GM18909 (cell line): Measurements from ENCODE around the gene POLN.

Source experiments
- ATAC-seq: cut with Tn5 transposase; IDR thresholded peaks from one replicate; pipeline ENCODE4 v1.9.1; 2021; ENCODE audit warnings: mild to moderate bottlenecking; ENCODE audit not compliant: unreplicated experiment, poor library complexity

Gene POLN

GRCh38 chr4:2064276-2064991 is 177.5 kb downstream of the POLN start:
- ATAC-seq: no peak

- no peak for ATAC-seq
Measured at GRCh38 chr4:2063557-2064275, 178.2 kb downstream of the POLN start.

GRCh38 chr4:2062808-2063524 is 179.0 kb downstream of the POLN start:
- ATAC-seq: no peak

- ATAC-seq: no peak
Measured at GRCh38 chr4:2062168-2062807, 179.6 kb downstream of the POLN start.

- ATAC-seq: no peak
Measured at GRCh38 chr4:2061186-2062131, 180.5 kb downstream of the POLN start.

GRCh38 chr4:2060611-2061185 is 181.2 kb downstream of the POLN start:
- ATAC-seq: no peak

- ATAC-seq: no peak
Measured at GRCh38 chr4:2059726-2060602, 182.0 kb downstream of the POLN start.

- no peak for ATAC-seq
Measured at GRCh38 chr4:2059046-2059725, 182.7 kb downstream of the POLN start, which contains the start of gene NAT8L. TSS of gene NAT8L (plus strand) at chr4:2059327. CDS start at chr4:2059512, 185 bp downstream.

GRCh38 chr4:2058264-2059045 is 183.5 kb downstream of the POLN start:
- no peak for ATAC-seq

- ATAC-seq: no peak
Measured at GRCh38 chr4:2057382-2058065, 184.4 kb downstream of the POLN start.

- ATAC-seq: no peak
Measured at GRCh38 chr4:2054217-2054616, 187.7 kb downstream of the POLN start.

GRCh38 chr4:2051086-2051485 is 190.8 kb downstream of the POLN start:
- ATAC-seq: no peak

GRCh38 chr4:2049811-2050210 is 192.1 kb downstream of the POLN start:
- ATAC-seq: no peak

GRCh38 chr4:2049381-2049780 is 192.5 kb downstream of the POLN start:
- ATAC-seq: no peak

- ATAC-seq: no peak
Measured at GRCh38 chr4:2048831-2049230, 193.1 kb downstream of the POLN start.

GRCh38 chr4:2047781-2048581 is 193.9 kb downstream of the POLN start:
- no peak for ATAC-seq
